Cardiac muscle cell (in vitro differentiated cells and primary cell): ENCODE measurements around the gene PRCD. TPM values are rescaled to one million over a fixed set of nuclear protein-coding genes. Genes with fewer than 3 reads are reported as not detected.

Experiments
- DNase-seq, 2 donors: peaks; one replicate each; pipeline versions ENCODE4 v3.0.0 to v3.0.0-alpha.2; 2010 to 2017; ENCODE audit warnings: low read depth in 1 of 2, low spot score in 1 of 2
- H3K27ac ChIP-seq: fragments of 200-600 bp; sonication (generic); 2 replicates; pipeline ENCODE4 v1.5.1; 2016
- H3K27me3 ChIP-seq: fragments of 200-600 bp; sonication (generic); 2 replicates; pipeline ENCODE4 v1.6.0; 2016; ENCODE audit warnings: control low read depth
- H3K36me3 ChIP-seq: fragments of 200-600 bp; sonication (generic); 2 replicates; pipeline ENCODE4 v1.5.1; 2016; ENCODE audit warnings: control low read depth
- H3K4me1 ChIP-seq: fragments of 200-600 bp; sonication (generic); 2 replicates; pipeline ENCODE4 v1.8.1; 2017; ENCODE audit warnings: low read depth, mild to moderate bottlenecking, mixed run types
- H3K4me3 ChIP-seq: fragments of 200-600 bp; sonication (generic); 2 replicates; pipeline ENCODE4 v1.5.1; 2016; ENCODE audit warnings: mild to moderate bottlenecking
- H3K9me3 ChIP-seq: fragments of 200-600 bp; sonication (generic); 2 replicates; pipeline ENCODE4 v1.5.1; 2017; ENCODE audit warnings: low read depth, mild to moderate bottlenecking, control low read depth
- polyA plus RNA-seq: library from polyadenylated mRNA; unstranded; fragments of >200 nt; fragmentation: Nextera tagmentation; extraction: Ambion mirVana; gene quantifications from 2 replicates; pipeline ENCODE4 v1.2.1, GENCODE V29; 2016
- total RNA-seq: library from RNA; depleted of rRNA; stranded (reverse); fragments of >200 nt; gene quantifications from 2 replicates; pipeline ENCODE4 v1.2.3, GENCODE V29; 2016
- TF ChIP-seq, protein P1 (sequence below): IDR thresholded peaks from 2 replicates; pipeline ENCODE4 v1.5.1; 2012; ENCODE audit warnings: low read depth, mild to moderate bottlenecking, low read length

Gene PRCD
- total and polyA plus RNA-seq, 2 experiments from 2014 or later, result 7.3 to 14.4 TPM

DNA sequence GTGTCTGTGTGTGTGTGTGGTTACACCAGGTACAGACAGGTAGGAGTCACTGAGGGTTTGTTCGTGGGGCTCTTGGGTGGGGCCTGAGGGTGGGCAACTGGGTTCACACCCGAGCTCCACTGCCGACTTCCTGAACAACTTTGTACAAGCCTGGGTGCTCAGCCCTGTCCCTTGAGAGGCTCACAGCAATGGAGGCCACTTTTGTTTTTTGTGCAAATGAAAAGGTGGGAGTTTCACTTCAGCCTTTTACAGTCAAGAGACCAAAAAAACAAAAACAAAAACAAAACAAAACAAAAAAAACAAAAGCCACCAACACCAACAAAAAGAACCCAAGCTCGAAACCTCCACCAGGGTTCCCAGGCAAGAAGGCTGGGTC lies 41.0 kb upstream of the PRCD start:
- Histone ChIP-seq H3K9me3 (no peaks in the 10 kb centered on the region), H3K36me3 (no peaks in the 10 kb centered on the region), H3K27ac (peak overlapping the region; percentile 72), H3K4me1 (peaks cover 20% of the 10 kb centered on the region), H3K27me3 (no peaks in the 10 kb centered on the region), H3K4me3 (no peak overlapping the region)
- no peak for DNase-seq
- TF ChIP-seq, protein P1, sequence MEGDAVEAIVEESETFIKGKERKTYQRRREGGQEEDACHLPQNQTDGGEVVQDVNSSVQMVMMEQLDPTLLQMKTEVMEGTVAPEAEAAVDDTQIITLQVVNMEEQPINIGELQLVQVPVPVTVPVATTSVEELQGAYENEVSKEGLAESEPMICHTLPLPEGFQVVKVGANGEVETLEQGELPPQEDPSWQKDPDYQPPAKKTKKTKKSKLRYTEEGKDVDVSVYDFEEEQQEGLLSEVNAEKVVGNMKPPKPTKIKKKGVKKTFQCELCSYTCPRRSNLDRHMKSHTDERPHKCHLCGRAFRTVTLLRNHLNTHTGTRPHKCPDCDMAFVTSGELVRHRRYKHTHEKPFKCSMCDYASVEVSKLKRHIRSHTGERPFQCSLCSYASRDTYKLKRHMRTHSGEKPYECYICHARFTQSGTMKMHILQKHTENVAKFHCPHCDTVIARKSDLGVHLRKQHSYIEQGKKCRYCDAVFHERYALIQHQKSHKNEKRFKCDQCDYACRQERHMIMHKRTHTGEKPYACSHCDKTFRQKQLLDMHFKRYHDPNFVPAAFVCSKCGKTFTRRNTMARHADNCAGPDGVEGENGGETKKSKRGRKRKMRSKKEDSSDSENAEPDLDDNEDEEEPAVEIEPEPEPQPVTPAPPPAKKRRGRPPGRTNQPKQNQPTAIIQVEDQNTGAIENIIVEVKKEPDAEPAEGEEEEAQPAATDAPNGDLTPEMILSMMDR, result no peak

DNA sequence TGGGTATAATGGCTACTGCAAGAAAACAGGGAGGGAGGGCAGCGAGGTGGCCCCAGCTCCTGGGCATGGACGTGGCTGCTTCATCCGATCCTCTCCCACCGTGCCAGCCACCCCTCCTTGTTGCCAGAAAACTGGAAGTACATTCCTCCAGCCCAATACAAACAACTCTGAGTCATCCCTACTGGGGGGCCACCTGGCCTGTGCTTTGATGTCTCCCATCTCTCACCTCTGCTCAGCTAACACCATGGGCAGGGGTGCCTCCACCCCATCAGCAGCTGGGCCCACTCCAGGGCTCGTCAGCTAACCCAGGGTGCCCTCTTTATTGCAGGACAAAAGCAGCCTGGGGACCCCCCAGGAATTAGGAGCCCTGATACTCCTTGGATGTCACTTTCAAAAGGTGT lies 40.6 kb upstream of the PRCD start:
- no peaks in the 10 kb centered on the region for H3K27me3 ChIP-seq
- H3K9me3 ChIP-seq, result no peaks in the 10 kb centered on the region
- H3K36me3 ChIP-seq, result no peaks in the 10 kb centered on the region
- no peak for DNase-seq
- no peak overlapping the region for H3K4me3 ChIP-seq
- TF ChIP-seq, protein P1, result no peak
- no peak overlapping the region for H3K27ac ChIP-seq
- H3K4me1 ChIP-seq, result peaks cover 20% of the 10 kb centered on the region

DNA sequence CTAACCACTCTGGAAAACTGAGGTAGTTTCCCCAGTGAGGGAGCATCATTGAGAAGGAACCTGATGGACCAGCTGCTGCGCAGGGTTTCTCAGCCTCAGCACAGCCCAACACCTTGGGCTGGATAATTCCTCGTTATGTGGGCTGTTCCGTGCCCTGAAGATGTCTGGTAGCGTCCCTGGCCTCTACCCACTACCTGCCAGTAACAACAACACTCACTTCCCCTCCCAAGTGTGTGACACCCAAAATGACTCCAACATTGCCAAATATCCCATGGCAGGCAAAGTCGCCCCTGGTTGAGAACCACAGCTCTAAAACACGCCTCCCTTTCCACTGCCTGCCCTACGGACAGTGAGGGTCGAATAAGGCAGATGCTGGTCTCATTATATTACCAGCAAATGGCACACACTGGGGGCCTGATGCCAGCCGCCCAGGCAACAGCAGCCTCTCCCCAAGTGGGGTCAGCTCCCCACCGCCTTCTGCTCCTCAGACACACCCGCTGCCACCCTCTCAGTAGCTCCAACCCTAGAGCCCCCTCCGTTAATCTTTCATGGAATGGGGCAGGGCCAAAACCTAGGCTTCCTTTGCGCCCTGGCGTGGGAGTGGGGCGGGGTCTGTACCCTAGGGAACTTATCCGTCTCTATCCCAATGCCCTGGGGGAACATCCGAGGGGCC lies 39.6 kb upstream of the PRCD start:
- Histone ChIP-seq H3K36me3 (no peaks in the 10 kb centered on the region), H3K27ac (no peak overlapping the region), H3K27me3 (no peaks in the 10 kb centered on the region), H3K4me1 (peaks cover 20% of the 10 kb centered on the region), H3K9me3 (no peaks in the 10 kb centered on the region), H3K4me3 (peak overlapping the region; percentile 62)
- no peak for DNase-seq
- TF ChIP-seq, protein P1, result no peak

DNA sequence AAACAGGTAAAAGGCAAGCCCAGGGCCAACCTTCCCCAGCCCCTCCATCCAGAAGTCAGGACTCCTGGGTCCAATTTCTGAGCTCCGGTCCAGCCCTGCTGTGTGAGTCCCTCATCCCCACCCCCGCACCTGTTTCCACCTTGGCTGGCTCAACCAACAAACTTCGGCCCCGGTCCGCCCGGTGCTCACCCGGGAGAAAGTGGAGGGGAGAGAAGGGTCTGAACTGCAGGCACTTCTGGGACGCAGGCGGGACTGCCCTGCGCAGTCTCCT lies 39.2 kb upstream of the PRCD start:
- H3K36me3 ChIP-seq, result no peaks in the 10 kb centered on the region
- H3K9me3 ChIP-seq, result no peaks in the 10 kb centered on the region
- TF ChIP-seq, protein P1, result no peak
- no peak for DNase-seq
- H3K27me3 ChIP-seq, result no peaks in the 10 kb centered on the region
- H3K4me1 ChIP-seq, result peaks cover 20% of the 10 kb centered on the region
- H3K27ac ChIP-seq, result no peak overlapping the region
- H3K4me3 ChIP-seq, result peak overlapping the region; percentile 62

DNA sequence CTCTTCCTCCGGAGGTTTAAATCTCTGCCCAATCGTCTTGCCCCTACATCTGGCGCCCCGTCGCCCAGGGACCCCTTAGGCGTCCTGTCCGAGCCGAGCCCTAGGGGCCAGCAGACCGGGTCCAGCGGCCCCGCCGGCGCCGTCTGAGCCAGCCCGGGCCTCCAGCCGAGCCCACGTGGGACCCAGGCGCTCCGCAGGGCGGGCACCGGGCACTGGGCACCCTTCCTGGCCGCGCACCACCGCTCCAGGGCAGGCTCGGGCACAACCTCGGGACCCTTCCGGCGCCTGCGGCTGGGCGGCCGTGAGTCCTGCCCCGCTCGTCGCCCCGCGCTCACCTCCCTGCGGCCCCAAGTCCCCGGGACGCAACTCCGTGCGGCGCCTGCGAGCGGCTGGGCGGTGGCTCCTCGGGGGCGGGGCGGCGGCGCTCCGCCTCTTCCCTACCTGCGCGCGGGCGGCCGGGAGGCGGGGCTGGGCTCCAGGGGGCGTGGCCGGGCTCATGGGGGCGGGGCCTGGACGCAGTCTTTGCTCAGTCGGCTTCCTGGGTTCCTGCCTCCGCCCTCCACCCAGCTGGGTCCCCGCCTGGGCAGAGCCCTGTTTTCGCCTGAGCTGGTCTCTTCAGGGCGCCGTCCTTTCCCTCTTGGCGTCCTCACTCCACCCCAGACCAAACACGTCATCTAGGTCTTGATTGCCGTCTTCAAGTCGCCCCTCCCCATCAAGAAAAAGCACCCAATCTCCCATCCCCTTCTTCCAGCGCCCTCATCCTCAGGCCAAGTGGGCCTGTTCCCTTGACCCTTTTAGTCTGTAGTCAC lies 38.6 kb upstream of the PRCD start, which contains the start of gene RHBDF2:
Gene RHBDF2, minus strand, starts transcription at position 406 of the 809 bp plus-strand sequence. CDS start 19,899 bp downstream, outside the sequence.
- H3K9me3 ChIP-seq, result no peaks in the 10 kb centered on the region
- DNase-seq, result peak; percentile 83 to 91
- TF ChIP-seq, protein P1, result no peak
- no peaks in the 10 kb centered on the region for H3K36me3 ChIP-seq
- no peaks in the 10 kb centered on the region for H3K27me3 ChIP-seq
- H3K27ac ChIP-seq, result no peak within 1 kb of the TSS
- peaks cover 20% of the 10 kb centered on the region for H3K4me1 ChIP-seq
- H3K4me3 ChIP-seq, result peak within 1 kb of the TSS; percentile 62
